Neuronal stem cell (in vitro differentiated cells): ENCODE data around the gene MIEN1.
A peak's percentile ranks its signal among the peaks of the same experiment; 100 is the strongest.

Experiments used
- DNase-seq: peaks from one replicate; pipeline ENCODE4 v3.0.0-alpha.2; 2013; ENCODE audit warnings: low spot score
- H2AFZ ChIP-seq: one replicate; pipeline ENCODE4 v1.6.1; 2013; ENCODE audit warnings: mild to moderate bottlenecking, low read length, inconsistent platforms
- H2AK5ac ChIP-seq: 2 replicates; pipeline ENCODE4 v1.6.1; 2013; ENCODE audit warnings: low read depth, mild to moderate bottlenecking, inconsistent platforms, low read length, moderate library complexity, mixed read lengths
- H2BK120ac ChIP-seq: 2 replicates; pipeline ENCODE4 v1.6.1; 2013; ENCODE audit warnings: low read depth, mild to moderate bottlenecking, inconsistent platforms, low read length, moderate library complexity, mixed read lengths
- H2BK12ac ChIP-seq: one replicate; pipeline ENCODE4 v1.6.1; 2013; ENCODE audit warnings: low read length, inconsistent platforms
- H2BK15ac ChIP-seq: 2 replicates; pipeline ENCODE4 v1.6.1; 2013; ENCODE audit warnings: mild to moderate bottlenecking, low read length, inconsistent platforms, mixed read lengths
- H2BK5ac ChIP-seq: one replicate; pipeline ENCODE4 v1.6.1; 2013; ENCODE audit warnings: inconsistent platforms, mild to moderate bottlenecking, low read length, moderate library complexity
- H3K14ac ChIP-seq: one replicate; pipeline ENCODE4 v1.6.1; 2013; ENCODE audit warnings: low read length, inconsistent platforms
- H3K18ac ChIP-seq: 2 replicates; pipeline ENCODE4 v1.6.1; 2013; ENCODE audit warnings: low read length, inconsistent platforms
- H3K23ac ChIP-seq: 2 replicates; pipeline ENCODE4 v1.6.1; 2013; ENCODE audit warnings: low read depth, mild to moderate bottlenecking, mixed read lengths, low read length, inconsistent platforms; ENCODE audit not compliant: poor library complexity
- H3K27ac ChIP-seq: replicated peaks from 3 replicates; pipeline ENCODE4 v1.5.1; 2013; ENCODE audit warnings: low read length, inconsistent platforms
- H3K27me3 ChIP-seq, 3 experiments: 2 replicates each; pipeline ENCODE4 v1.6.1; 2013; ENCODE audit warnings: low read length in 3 of 3, mild to moderate bottlenecking in 2 of 3, inconsistent platforms in 1 of 3, low read depth in 1 of 3, mixed read lengths in 1 of 3, moderate library complexity in 1 of 3; ENCODE audit not compliant: control insufficient read depth in 3 of 3, insufficient read depth in 3 of 3
- H3K36me3 ChIP-seq, 2 donors: replicated peaks in 1 of 2; 2 replicates each; pipeline ENCODE4 v1.6.1; 2013; ENCODE audit warnings: low read length in 2 of 2; ENCODE audit not compliant: control insufficient read depth in 2 of 2, insufficient read depth in 2 of 2
- H3K4ac ChIP-seq: 2 replicates; pipeline ENCODE4 v1.6.1; 2013; ENCODE audit warnings: inconsistent platforms, mild to moderate bottlenecking, low read length, moderate library complexity
- H3K4me1 ChIP-seq, 2 donors: 1 replicate in 1 of 2; 2 replicates in 1 of 2; pipeline ENCODE4 v1.6.1; 2013; ENCODE audit warnings: low read length in 2 of 2, low read depth in 1 of 2; ENCODE audit not compliant: control insufficient read depth in 2 of 2, insufficient read depth in 1 of 2
- H3K4me2 ChIP-seq: one replicate; pipeline ENCODE4 v1.6.1; 2013; ENCODE audit warnings: mild to moderate bottlenecking, low read length, inconsistent platforms; ENCODE audit not compliant: insufficient read depth, poor library complexity, severe bottlenecking
- H3K4me3 ChIP-seq, 2 donors: 2 replicates each; pipeline ENCODE4 v1.5.1; 2013; ENCODE audit warnings: low read length in 2 of 2, mild to moderate bottlenecking in 2 of 2, inconsistent platforms in 1 of 2, moderate library complexity in 1 of 2
- H3K79me1 ChIP-seq: one replicate; pipeline ENCODE4 v1.6.1; 2013; ENCODE audit warnings: low read depth, mild to moderate bottlenecking, inconsistent platforms, low read length, moderate library complexity
- H3K9ac ChIP-seq: one replicate; pipeline ENCODE4 v1.6.1; 2013; ENCODE audit warnings: mild to moderate bottlenecking, low read depth, low read length, inconsistent platforms; ENCODE audit not compliant: poor library complexity
- H3K9me3 ChIP-seq, 2 donors: replicated peaks in 1 of 2; 2 replicates each; pipeline versions ENCODE3 to v1.6.1; 2013; ENCODE audit warnings: low read length in 2 of 2, mild to moderate bottlenecking in 2 of 2, inconsistent platforms in 1 of 2, low read depth in 1 of 2, mixed read lengths in 1 of 2, moderate library complexity in 1 of 2; ENCODE audit not compliant: control insufficient read depth in 2 of 2, insufficient read depth in 1 of 2
- H4K8ac ChIP-seq: one replicate; pipeline ENCODE4 v1.6.1; 2013; ENCODE audit warnings: low read depth, mild to moderate bottlenecking, inconsistent platforms, low read length, moderate library complexity
- H4K91ac ChIP-seq: one replicate; pipeline ENCODE4 v1.6.1; 2013; ENCODE audit warnings: low read length, low read depth, mild to moderate bottlenecking, inconsistent platforms; ENCODE audit not compliant: poor library complexity
- WGBS, 2 donors: extraction: QIAGEN DNeasy Blood & Tissue Kit; methylation state at CpG; one replicate each; pipeline ENCODE4 v1.1.7; 2013; ENCODE audit warnings: missing lambda C conversion rate in 2 of 2, mixed read lengths in 1 of 2; ENCODE audit not compliant: insufficient read length in 2 of 2, insufficient replicate concordance in 1 of 2; ENCODE audit errors: extremely low coverage in 2 of 2; 5-methylcytosine and 5-hydroxymethylcytosine counted together

MIEN1 gene

GRCh38 chr17:39742126-39742855 is 12.0 kb upstream of the MIEN1 start:
- Histone ChIP-seq H3K4me2 (no peak overlapping the region), H2BK5ac (no peak overlapping the region), H3K4ac (no peak overlapping the region), H2AK5ac (peak overlapping the region; percentile 58), H3K23ac (no peak overlapping the region), H3K4me3 (no peak overlapping the region), H3K9me3 (no peaks in the 10 kb centered on the region), H3K27ac (no peak overlapping the region), H3K14ac (no peak overlapping the region), H2BK12ac (no peak overlapping the region), H3K9ac (peak overlapping the region; percentile 32), H3K79me1 (peaks cover 3% of the 10 kb centered on the region), H2BK120ac (no peak overlapping the region), H2BK15ac (no peak overlapping the region), H4K91ac (no peak overlapping the region), H2AFZ (no peak overlapping the region), H4K8ac (no peak overlapping the region), H3K4me1 (peaks cover 14 to 20% of the 10 kb centered on the region in 2 donors), H3K36me3 (no peaks in the 10 kb centered on the region), H3K27me3 (peaks cover 0 to 92% (median 24%) of the 10 kb centered on the region in 3 experiments), H3K18ac (no peak overlapping the region)
- no peak for DNase-seq
- WGBS, 2 donors = no CpG with 5 or more reads among the region's 18 CpGs

GRCh38 chr17:39740357-39741111 is 10.2 kb upstream of the MIEN1 start:
- DNase-seq = no peak
- peak overlapping the region; percentile 75 for H3K18ac ChIP-seq
- no CpG with 5 or more reads among the region's 16 CpGs for WGBS, 2 donors

GRCh38 chr17:39739885-39740356 is 9.6 kb upstream of the MIEN1 start:
- H3K27me3 ChIP-seq = peaks cover 0 to 95% (median 26%) of the 10 kb centered on the region in 3 experiments
- H3K36me3 ChIP-seq = no peaks in the 10 kb centered on the region
- no peak overlapping the region for H3K27ac ChIP-seq

More at GRCh38 chr17:39740357-39741111, 10.2 kb upstream of the MIEN1 start:
- Histone ChIP-seq H2BK120ac (peak overlapping the region; percentile 54), H2BK15ac (peak overlapping the region; percentile 90), H4K91ac (no peak overlapping the region), H3K36me3 (no peaks in the 10 kb centered on the region), H3K14ac (peak overlapping the region; percentile 75), H3K9me3 (no peaks in the 10 kb centered on the region), H3K27ac (no peak overlapping the region), H2AK5ac (peak overlapping the region; percentile 95), H2BK12ac (peak overlapping the region; percentile 86), H3K79me1 (no peaks in the 10 kb centered on the region), H3K23ac (no peak overlapping the region), H3K4me2 (no peak overlapping the region), H3K4me1 (peaks cover 14 to 20% of the 10 kb centered on the region in 2 donors), H4K8ac (no peak overlapping the region), H3K4ac (no peak overlapping the region), H3K4me3 (no peak overlapping the region), H3K9ac (peak overlapping the region; percentile 67), H3K27me3 (peaks cover 0 to 99% (median 26%) of the 10 kb centered on the region in 3 experiments), H2BK5ac (peak overlapping the region; percentile 71), H2AFZ (peak overlapping the region; percentile 77)

More at GRCh38 chr17:39739885-39740356, 9.6 kb upstream of the MIEN1 start:
- no peaks in the 10 kb centered on the region for H3K9me3 ChIP-seq
- no peak overlapping the region for H4K91ac ChIP-seq
- peak overlapping the region; percentile 30 for H3K4me2 ChIP-seq
- no peak overlapping the region for H4K8ac ChIP-seq
- no peak overlapping the region for H3K4me3 ChIP-seq
- H2AFZ ChIP-seq = peak overlapping the region; percentile 77
- peak overlapping the region; percentile 75 for H3K14ac ChIP-seq
- H3K4ac ChIP-seq = no peak overlapping the region
- peak overlapping the region; percentile 19 for H2BK5ac ChIP-seq
- H3K79me1 ChIP-seq = no peaks in the 10 kb centered on the region
- H3K23ac ChIP-seq = no peak overlapping the region
- H3K4me1 ChIP-seq = peaks cover 14 to 20% of the 10 kb centered on the region in 2 donors
- no CpG with 5 or more reads among the region's 9 CpGs for WGBS, 2 donors
- no peak for DNase-seq
- H2BK12ac ChIP-seq = peak overlapping the region; percentile 86
- H2BK120ac ChIP-seq = peak overlapping the region; percentile 48
- H2BK15ac ChIP-seq = peak overlapping the region; percentile 69
- peak overlapping the region; percentile 95 for H2AK5ac ChIP-seq
- no peak overlapping the region for H3K9ac ChIP-seq
- H3K18ac ChIP-seq = peak overlapping the region; percentile 75
